H9 (cell line): ENCODE measurements around the gene TMEM151A. TPM values are rescaled to one million over a fixed set of nuclear protein-coding genes. Genes with fewer than 3 reads are reported as not detected.

ENCODE experiments used
- DNase-seq: peaks from one replicate; pipeline ENCODE4 v3.0.0-alpha.2; 2017
- H2AFZ ChIP-seq: one replicate; pipeline ENCODE4 v1.6.1; 2013; ENCODE audit warnings: mild to moderate bottlenecking, low read length, control low read depth, moderate library complexity
- H2AK5ac ChIP-seq: 2 replicates; pipeline ENCODE4 v1.6.1; 2013; ENCODE audit warnings: low read length, control low read depth, mixed read lengths; ENCODE audit not compliant: insufficient read length
- H2BK120ac ChIP-seq: one replicate; pipeline ENCODE4 v1.6.1; 2013; ENCODE audit warnings: low read depth, mild to moderate bottlenecking, low read length, control low read depth, inconsistent platforms; ENCODE audit not compliant: poor library complexity, severe bottlenecking
- H2BK12ac ChIP-seq: 2 replicates; pipeline ENCODE4 v1.6.1; 2013; ENCODE audit warnings: low read length, control low read depth, mixed read lengths, low read depth; ENCODE audit not compliant: insufficient read length
- H2BK15ac ChIP-seq: 2 replicates; pipeline ENCODE4 v1.6.1; 2013; ENCODE audit warnings: low read depth, low read length, control low read depth
- H2BK20ac ChIP-seq: one replicate; pipeline ENCODE4 v1.6.1; 2013; ENCODE audit warnings: low read depth, mild to moderate bottlenecking, low read length, control low read depth, inconsistent platforms; ENCODE audit not compliant: poor library complexity, severe bottlenecking
- H2BK5ac ChIP-seq: 2 replicates; pipeline ENCODE4 v1.6.1; 2013; ENCODE audit warnings: low read length, control low read depth, mixed read lengths; ENCODE audit not compliant: insufficient read length
- H3K14ac ChIP-seq: 2 replicates; pipeline ENCODE4 v1.6.1; 2013; ENCODE audit warnings: low read length, control low read depth; ENCODE audit not compliant: insufficient read depth
- H3K18ac ChIP-seq: 2 replicates; pipeline ENCODE4 v1.6.1; 2013; ENCODE audit warnings: low read depth, mild to moderate bottlenecking, mixed read lengths, low read length, control low read depth; ENCODE audit not compliant: insufficient read length
- H3K23ac ChIP-seq: 2 replicates; pipeline ENCODE4 v1.6.1; 2013; ENCODE audit warnings: low read length, control low read depth, mixed read lengths, low read depth; ENCODE audit not compliant: insufficient read length
- H3K23me2 ChIP-seq: 2 replicates; pipeline ENCODE4 v1.6.1; 2013; ENCODE audit warnings: low read depth, mild to moderate bottlenecking, mixed read lengths, low read length, control low read depth; ENCODE audit not compliant: insufficient read length, poor library complexity, severe bottlenecking
- H3K27ac ChIP-seq: 2 replicates; pipeline ENCODE4 v1.5.1; 2013; ENCODE audit warnings: low read length, control low read depth, mixed read lengths, low read depth; ENCODE audit not compliant: insufficient read length
- H3K27me3 ChIP-seq: 2 replicates; pipeline ENCODE4 v1.6.1; 2013; ENCODE audit warnings: low read length, control low read depth, inconsistent platforms; ENCODE audit not compliant: insufficient read depth
- H3K4ac ChIP-seq: 2 replicates; pipeline ENCODE4 v1.6.1; 2013; ENCODE audit warnings: low read depth, mild to moderate bottlenecking, control low read depth, inconsistent platforms, low read length, moderate library complexity
- H3K4me1 ChIP-seq: 2 replicates; pipeline ENCODE4 v1.6.1; 2013; ENCODE audit warnings: low read length, control low read depth, inconsistent platforms; ENCODE audit not compliant: insufficient read depth
- H3K4me2 ChIP-seq: 2 replicates; pipeline ENCODE4 v1.6.1; 2013; ENCODE audit warnings: low read length, control low read depth, mixed read lengths; ENCODE audit not compliant: insufficient read length, insufficient read depth
- H3K56ac ChIP-seq: 2 replicates; pipeline ENCODE4 v1.6.1; 2013; ENCODE audit warnings: low read depth, mild to moderate bottlenecking, mixed read lengths, low read length, control low read depth; ENCODE audit not compliant: insufficient read length
- H3K79me1 ChIP-seq: 2 replicates; pipeline ENCODE4 v1.6.1; 2013; ENCODE audit warnings: low read depth, mild to moderate bottlenecking, moderate library complexity, low read length, control low read depth, inconsistent platforms; ENCODE audit not compliant: insufficient read depth, poor library complexity, severe bottlenecking
- H3K79me2 ChIP-seq: 2 replicates; pipeline ENCODE4 v1.6.1; 2013; ENCODE audit warnings: low read length, control low read depth, inconsistent platforms; ENCODE audit not compliant: insufficient read depth
- H3K9ac ChIP-seq: 2 replicates; pipeline ENCODE4 v1.6.1; 2013; ENCODE audit warnings: low read length, control low read depth, mixed read lengths; ENCODE audit not compliant: insufficient read length; ENCODE audit errors: extremely low read depth
- H3K9me3 ChIP-seq: one replicate; pipeline ENCODE4 v1.6.1; 2013; ENCODE audit warnings: low read depth, low read length, inconsistent platforms; ENCODE audit not compliant: control insufficient read depth
- H3T11ph ChIP-seq: one replicate; pipeline ENCODE4 v1.6.1; 2013; ENCODE audit warnings: mild to moderate bottlenecking, low read length, control low read depth, inconsistent platforms
- H4K20me1 ChIP-seq: one replicate; pipeline ENCODE4 v1.6.1; 2013; ENCODE audit not compliant: control insufficient read depth, insufficient read length, insufficient read depth
- H4K5ac ChIP-seq: 2 replicates; pipeline ENCODE4 v1.6.1; 2013; ENCODE audit warnings: low read depth, mild to moderate bottlenecking, mixed read lengths, low read length, control low read depth; ENCODE audit not compliant: insufficient read length
- H4K8ac ChIP-seq: replicated peaks from 2 replicates; pipeline ENCODE4 v1.6.1; 2013; ENCODE audit warnings: low read length, control low read depth, mixed read lengths, low read depth; ENCODE audit not compliant: insufficient read length
- H4K91ac ChIP-seq: 2 replicates; pipeline ENCODE4 v1.6.1; 2013; ENCODE audit warnings: low read depth, mild to moderate bottlenecking, moderate library complexity, mixed read lengths, low read length, control low read depth; ENCODE audit not compliant: insufficient read length
- H3K27ac Mint-ChIP-seq, 3 experiments: 2 replicates in 2 of 3; 3 replicates in 1 of 3; pipeline ENCODE4 v1.8.0; 2020 to 2021; ENCODE audit warnings: mixed read lengths in 3 of 3, mild to moderate bottlenecking in 1 of 3, moderate library complexity in 1 of 3
- H3K27me3 Mint-ChIP-seq: 2 replicates; pipeline ENCODE4 v1.8.0; 2021; ENCODE audit warnings: low read depth, mild to moderate bottlenecking, moderate library complexity, mixed read lengths
- H3K36me3 Mint-ChIP-seq, 3 experiments: 2 replicates in 2 of 3; 3 replicates in 1 of 3; pipeline ENCODE4 v1.8.0; 2020 to 2021; ENCODE audit warnings: low read depth in 3 of 3, mixed read lengths in 3 of 3; ENCODE audit not compliant: insufficient read depth in 1 of 3
- H3K4me1 Mint-ChIP-seq, 2 experiments: 2 replicates each; pipeline ENCODE4 v1.8.0; 2020; ENCODE audit warnings: mixed read lengths in 2 of 2
- H3K4me3 Mint-ChIP-seq, 2 experiments: 2 replicates in 1 of 2; 3 replicates in 1 of 2; pipeline ENCODE4 v1.8.0; 2020 to 2021; ENCODE audit warnings: mild to moderate bottlenecking in 2 of 2, mixed read lengths in 2 of 2, moderate library complexity in 1 of 2
- H3K9me3 Mint-ChIP-seq, 2 experiments: 2 replicates in 1 of 2; 3 replicates in 1 of 2; pipeline ENCODE4 v1.8.0; 2020; ENCODE audit warnings: mild to moderate bottlenecking in 2 of 2, mixed read lengths in 2 of 2, moderate library complexity in 1 of 2
- CTCF ChIP-seq: fragments of 200-600 bp; sonication (generic); conservative IDR thresholded peaks from 3 replicates; pipeline ENCODE4 v1.8.0; 2021; ENCODE audit warnings: antibody characterized with exemption, mild to moderate bottlenecking
- WGBS: extraction: QIAGEN DNeasy Blood & Tissue Kit; methylation state at CpG from one replicate; pipeline ENCODE4 v1.1.7; 2013; ENCODE audit warnings: missing lambda C conversion rate, low lambda C conversion rate, mixed read lengths; ENCODE audit not compliant: insufficient read length; ENCODE audit errors: extremely low coverage; 5-methylcytosine and 5-hydroxymethylcytosine counted together
- total RNA-seq: library from RNA; stranded (reverse); gene quantifications from 2 replicates; pipeline ENCODE4 v1.2.1, GENCODE V29; 2021

The TMEM151A gene
- total RNA-seq, 1 experiment from 2014 or later = 1.2 TPM

DNA sequence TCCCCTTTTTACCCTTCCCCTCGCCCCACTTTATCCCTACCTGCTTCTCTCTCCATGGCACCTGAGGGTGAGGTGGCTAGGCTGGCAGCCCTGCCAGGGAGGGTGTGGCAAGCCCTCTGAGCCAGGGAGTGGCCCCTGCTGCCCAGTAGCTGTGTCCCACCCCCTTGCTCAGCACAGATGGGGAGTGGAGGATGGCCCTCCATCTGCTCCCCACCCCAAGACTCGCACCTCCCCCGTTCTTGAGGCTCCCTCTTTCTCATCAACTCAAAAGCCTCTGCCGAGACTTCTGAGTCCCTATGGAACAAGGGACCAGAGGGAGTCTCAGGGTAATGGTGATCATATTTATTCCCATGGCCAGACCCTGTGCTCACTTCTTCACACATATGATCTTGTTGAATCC is 1.7 kb downstream of the TMEM151A start:
- Histone ChIP-seq H3K18ac (no peak overlapping the region), H2BK12ac (no peak overlapping the region), H3K56ac (no peak overlapping the region), H2AK5ac (no peak overlapping the region), H3K27ac (no peak overlapping the region), H3K4me1 (peaks cover 4% of the 10 kb centered on the region), H4K20me1 (no peaks in the 10 kb centered on the region), H2BK5ac (no peak overlapping the region), H3K27me3 (peaks cover 8% of the 10 kb centered on the region; the same call in 1 of the 2 replicates), H2BK15ac (no peak overlapping the region), H3K23ac (no peak overlapping the region), H2BK20ac (no peak overlapping the region), H3K4me2 (no peak overlapping the region), H3K23me2 (peaks cover 11% of the 10 kb centered on the region), H4K8ac (no peak overlapping the region), H2AFZ (no peak overlapping the region), H3K79me1 (no peaks in the 10 kb centered on the region), H3K9me3 (no peaks in the 10 kb centered on the region), H4K91ac (no peak overlapping the region), H3T11ph (no peak overlapping the region), H3K79me2 (peaks cover 1% of the 10 kb centered on the region; the same call in 1 of the 2 replicates), H3K14ac (no peak overlapping the region), H3K4ac (no peak overlapping the region), H3K9ac (no peak overlapping the region), H4K5ac (no peak overlapping the region), H2BK120ac (no peak overlapping the region)
- Mint-ChIP-seq H3K9me3 (no peaks in the 10 kb centered on the region), H3K4me1 (peaks cover 24 to 32% of the 10 kb centered on the region in 2 experiments), H3K27me3 (peaks cover 42% of the 10 kb centered on the region), H3K27ac (no peak overlapping the region), H3K4me3 (no peak overlapping the region; a peak in 1 of 5 replicates), H3K36me3 (peaks cover 0 to 2% (median 0%) of the 10 kb centered on the region in 3 experiments; a peak in 2 of 7 replicates)
- no peak for DNase-seq
- WGBS = no CpG with 5 or more reads among the region's 4 CpGs
- TF ChIP-seq CTCF = no peak
